Fibroblast of the aortic adventitia (primary cell): ENCODE data around the gene SAMD14. TPM values are rescaled to one million over a fixed set of nuclear protein-coding genes. Genes with fewer than 3 reads are reported as not detected.
A peak's percentile ranks its signal among the peaks of the same experiment; 100 is the strongest.

Experiments
- DNase-seq: peaks from one replicate; pipeline ENCODE4 v3.0.0-alpha.2; 2010; ENCODE audit warnings: low read depth
- H3K4me3 ChIP-seq: 2 replicates; pipeline ENCODE4 v1.5.1; 2011; ENCODE audit warnings: low read depth, mild to moderate bottlenecking, control low read depth, low read length, moderate library complexity
- total RNA-seq: library from RNA; depleted of rRNA; stranded (reverse); fragments of >200 nt; gene quantifications from 2 replicates; pipeline ENCODE4 v1.2.3, GENCODE V29; 2012; ENCODE audit warnings: low replicate concordance
- TF ChIP-seq, protein P1 (sequence below): IDR thresholded peaks from 2 replicates; pipeline ENCODE4 v1.5.1; 2011; ENCODE audit warnings: mild to moderate bottlenecking, low read length, control low read depth, inconsistent platforms; ENCODE audit not compliant: insufficient read depth

SAMD14 gene
- total RNA-seq, 1 donor = 1.6 TPM

DNA sequence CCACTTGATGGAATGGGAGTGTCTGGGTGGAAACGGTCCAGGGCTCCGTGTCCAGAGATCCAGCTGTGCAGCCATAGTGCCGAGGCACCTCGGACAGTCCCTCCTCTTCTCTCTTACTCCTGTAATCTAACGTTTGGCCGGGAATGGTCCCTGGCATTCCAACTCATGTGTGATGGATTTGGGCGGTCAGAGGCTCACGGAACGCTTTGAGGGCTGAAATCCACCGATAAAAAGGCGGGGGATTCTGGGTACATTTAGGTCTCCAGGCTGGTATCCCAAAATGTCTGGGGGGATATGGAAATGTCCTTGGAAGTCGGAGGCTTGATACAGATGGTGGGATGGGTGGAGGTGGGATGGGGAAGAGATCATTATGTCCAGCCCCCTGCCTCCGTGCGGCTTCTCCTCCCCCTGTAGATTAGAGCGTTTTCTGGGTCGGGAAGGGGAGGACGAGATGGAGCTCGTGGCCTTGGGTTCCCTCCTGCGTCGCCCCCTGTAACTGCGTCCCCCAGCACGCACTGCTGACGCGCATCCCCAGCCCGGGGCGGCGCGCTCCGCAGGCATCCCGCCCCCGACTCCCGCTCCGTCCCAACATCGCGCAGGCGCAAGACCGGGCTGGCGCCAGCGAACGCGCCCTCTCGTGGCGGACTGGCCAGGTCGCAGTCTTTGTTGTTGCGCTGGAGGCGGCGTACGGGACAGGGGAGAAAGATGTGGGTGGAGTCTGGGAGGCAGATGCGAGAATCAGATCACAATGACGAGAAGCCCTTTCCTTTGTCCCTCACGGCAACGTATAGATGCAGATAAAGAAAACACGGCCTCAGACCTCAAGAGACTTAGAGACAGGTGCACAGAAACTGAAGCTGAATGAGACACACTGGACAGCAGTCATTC is 31.3 kb upstream of the SAMD14 start:
- peak; percentile 88 for DNase-seq
- H3K4me3 ChIP-seq = peak overlapping the region; percentile 73
- TF ChIP-seq, protein P1, sequence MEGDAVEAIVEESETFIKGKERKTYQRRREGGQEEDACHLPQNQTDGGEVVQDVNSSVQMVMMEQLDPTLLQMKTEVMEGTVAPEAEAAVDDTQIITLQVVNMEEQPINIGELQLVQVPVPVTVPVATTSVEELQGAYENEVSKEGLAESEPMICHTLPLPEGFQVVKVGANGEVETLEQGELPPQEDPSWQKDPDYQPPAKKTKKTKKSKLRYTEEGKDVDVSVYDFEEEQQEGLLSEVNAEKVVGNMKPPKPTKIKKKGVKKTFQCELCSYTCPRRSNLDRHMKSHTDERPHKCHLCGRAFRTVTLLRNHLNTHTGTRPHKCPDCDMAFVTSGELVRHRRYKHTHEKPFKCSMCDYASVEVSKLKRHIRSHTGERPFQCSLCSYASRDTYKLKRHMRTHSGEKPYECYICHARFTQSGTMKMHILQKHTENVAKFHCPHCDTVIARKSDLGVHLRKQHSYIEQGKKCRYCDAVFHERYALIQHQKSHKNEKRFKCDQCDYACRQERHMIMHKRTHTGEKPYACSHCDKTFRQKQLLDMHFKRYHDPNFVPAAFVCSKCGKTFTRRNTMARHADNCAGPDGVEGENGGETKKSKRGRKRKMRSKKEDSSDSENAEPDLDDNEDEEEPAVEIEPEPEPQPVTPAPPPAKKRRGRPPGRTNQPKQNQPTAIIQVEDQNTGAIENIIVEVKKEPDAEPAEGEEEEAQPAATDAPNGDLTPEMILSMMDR = peak; percentile 90

DNA sequence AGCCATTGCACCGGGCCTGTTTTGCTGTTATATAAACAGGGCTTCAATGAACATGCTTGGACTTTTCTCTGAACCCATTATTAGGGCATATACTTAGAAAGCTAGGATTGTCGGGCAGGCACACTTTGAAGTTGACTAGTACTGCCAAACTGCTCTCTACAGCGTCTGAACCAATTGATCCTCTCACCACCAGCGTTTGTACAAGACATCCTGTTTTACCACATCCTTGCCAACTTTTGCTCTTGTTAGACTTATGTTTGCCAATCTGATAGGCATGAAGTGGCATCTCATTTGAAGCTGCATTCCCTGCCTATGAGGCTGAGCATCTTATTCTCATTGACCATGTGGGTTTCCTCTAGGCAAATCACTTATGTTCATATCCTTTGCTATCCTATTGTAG is 27.9 kb upstream of the SAMD14 start:
- DNase-seq = no peak
- TF ChIP-seq, protein P1 = no peak
- H3K4me3 ChIP-seq = no peak overlapping the region

DNA sequence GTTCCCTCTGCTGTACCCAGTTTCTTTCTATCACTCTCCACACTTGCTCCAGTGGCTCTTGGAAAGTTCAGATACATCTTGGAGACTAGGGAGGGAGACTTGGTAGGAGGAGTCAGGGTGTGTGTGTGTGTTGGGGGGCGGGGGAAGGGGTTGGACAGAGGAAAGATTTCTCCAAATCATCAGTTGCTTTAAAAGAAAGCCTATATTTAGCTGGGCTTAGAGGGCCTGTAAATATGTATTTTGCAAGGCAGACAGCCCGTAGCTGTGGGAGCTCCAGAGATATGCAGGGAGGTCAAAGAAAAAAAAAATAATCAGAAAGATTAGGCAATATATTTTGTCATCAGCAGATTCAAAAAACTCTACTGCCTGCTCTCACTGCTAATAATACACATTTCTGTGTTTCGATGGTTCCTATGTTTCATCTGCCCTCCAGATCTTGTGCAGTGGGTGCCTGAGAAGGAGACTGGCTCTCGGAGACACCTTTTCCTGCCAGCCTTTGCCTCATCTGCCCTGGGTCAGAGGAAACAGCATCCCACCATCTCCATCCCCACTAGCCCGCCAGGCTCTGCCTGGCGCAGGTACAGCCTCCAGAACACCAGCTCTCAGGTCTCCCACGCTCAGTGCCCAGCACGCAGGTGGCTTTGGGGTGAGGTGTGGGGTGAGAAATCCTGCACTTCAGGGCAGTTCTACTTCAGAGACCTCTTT is 25.3 kb upstream of the SAMD14 start:
- H3K4me3 ChIP-seq = peak overlapping the region; percentile 22
- TF ChIP-seq, protein P1 = no peak
- peak; percentile 91 for DNase-seq

DNA sequence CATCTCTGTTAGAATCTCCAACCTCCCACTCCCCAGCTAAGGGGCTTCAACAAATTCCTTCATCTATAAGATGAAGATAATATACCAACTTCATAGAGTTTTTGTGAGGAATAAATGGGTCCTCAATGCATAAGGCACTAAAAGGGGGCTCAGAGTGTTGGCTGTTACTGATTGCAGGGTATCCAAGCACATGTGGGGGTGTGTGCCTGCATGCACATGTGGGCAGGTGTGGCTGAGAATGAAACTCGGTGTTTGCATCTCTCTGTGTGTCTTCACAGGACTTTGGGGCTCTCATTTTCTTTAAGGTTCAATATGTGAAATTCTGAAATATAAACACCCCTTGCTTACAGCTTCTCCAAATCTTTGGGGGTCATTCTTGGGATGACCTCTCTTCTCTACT is 24.6 kb upstream of the SAMD14 start:
- no peak for DNase-seq
- H3K4me3 ChIP-seq = no peak overlapping the region
- TF ChIP-seq, protein P1 = no peak

DNA sequence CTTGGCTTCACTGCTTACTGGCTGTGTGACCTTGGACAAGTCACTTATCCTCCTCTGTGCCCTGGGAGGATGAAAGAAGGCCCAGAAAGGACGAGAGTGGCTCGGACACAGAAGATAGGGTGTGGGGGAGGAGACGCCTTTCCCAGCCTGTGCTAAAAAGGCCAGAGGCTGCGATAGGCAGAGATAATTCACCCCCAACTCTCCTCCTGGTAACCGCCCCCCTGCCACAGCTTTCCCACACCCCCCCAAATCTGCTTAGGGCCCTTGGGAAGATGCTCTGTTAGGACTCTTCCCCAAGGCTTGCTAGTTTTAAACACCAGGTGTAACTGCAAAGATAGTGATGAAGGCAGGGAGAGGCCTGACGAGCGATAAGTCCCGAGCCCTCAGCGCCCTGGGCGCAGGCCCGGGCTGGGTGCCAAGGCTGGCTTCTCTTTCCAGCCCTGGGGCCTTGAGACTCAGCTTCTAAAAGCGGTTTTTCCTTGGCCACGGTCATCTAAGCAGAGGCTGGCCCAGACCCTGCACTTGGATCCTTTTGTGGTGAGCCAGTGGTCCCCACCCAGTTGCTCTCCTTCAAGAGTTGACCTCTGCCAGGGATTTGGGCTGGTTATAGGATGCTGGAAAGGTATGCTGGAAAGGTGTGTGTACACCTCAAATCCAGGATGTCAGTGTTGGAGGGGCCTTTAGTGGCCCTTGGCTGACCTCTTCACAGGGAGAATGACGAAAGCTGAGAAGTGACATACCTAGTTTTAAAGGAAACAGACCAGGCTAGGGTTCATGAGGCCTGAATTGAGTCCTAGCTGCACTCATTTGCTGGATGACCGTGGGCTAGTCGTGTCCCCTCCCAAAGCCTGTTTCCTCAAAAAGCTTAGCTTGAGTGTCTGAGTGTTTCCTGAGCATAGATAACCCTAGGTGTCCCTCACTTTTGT is 24.0 kb upstream of the SAMD14 start:
- peak; percentile 87 for DNase-seq
- TF ChIP-seq, protein P1 = no peak
- no peak overlapping the region for H3K4me3 ChIP-seq

DNA sequence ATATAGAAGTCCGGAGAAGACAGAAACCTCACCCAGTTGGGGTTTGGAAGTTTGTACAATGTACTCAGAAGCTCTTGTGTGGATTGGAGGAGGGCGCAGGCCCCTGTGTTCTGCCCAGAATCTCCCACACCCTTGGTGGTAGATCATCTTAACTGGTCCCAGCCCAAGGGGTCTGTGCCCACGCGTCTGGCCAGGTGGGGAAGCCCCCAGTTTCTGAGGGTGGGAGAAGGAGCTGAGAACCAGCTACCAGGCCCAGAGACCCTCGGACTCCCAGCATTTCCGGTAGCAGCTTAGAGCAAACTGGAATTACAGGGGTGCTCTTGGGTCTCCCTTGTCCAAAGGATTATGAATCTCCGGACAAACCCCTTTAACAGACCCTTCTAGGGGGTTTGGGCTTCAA is 22.8 kb upstream of the SAMD14 start:
- H3K4me3 ChIP-seq = no peak overlapping the region
- no peak for DNase-seq
- TF ChIP-seq, protein P1 = no peak
